Measurements from ENCODE around the gene AP4M1. TPM values are rescaled to one million over a fixed set of nuclear protein-coding genes. Genes with fewer than 3 reads are reported as not detected.

AP4M1 gene
- total RNA-seq, 1 experiment from 2014 or later = 66.9 TPM

- DNase-seq (ENCODE audit: low spot score) = peak; percentile 50
Measured at GRCh38 chr7:100157334-100158228, 56.1 kb downstream of the AP4M1 start.

Other genes starting within 250 kb of the AP4M1 start
- gene OR2AE1, start 224.6 kb upstream of the AP4M1 start, total RNA-seq (2014; rRNA removed; shearing (Covaris generic)) = not detected in 2 replicates
- 11.1 and 12.7 TPM in 2 replicates for gene TRIM4, start 182.1 kb upstream of the AP4M1 start, total RNA-seq (2014; rRNA removed; shearing (Covaris generic))
- not detected in 2 replicates for gene GJC3, start 172.0 kb upstream of the AP4M1 start, total RNA-seq (2014; rRNA removed; shearing (Covaris generic))
- not detected in 2 replicates for gene AZGP1, start 125.6 kb upstream of the AP4M1 start, total RNA-seq (2014; rRNA removed; shearing (Covaris generic))
- gene ZKSCAN1, start 86.0 kb upstream of the AP4M1 start, total RNA-seq (2014; rRNA removed; shearing (Covaris generic)) = 11.5 and 15.5 TPM in 2 replicates
- 11.2 and 14.3 TPM in 2 replicates for gene ZSCAN21, start 51.9 kb upstream of the AP4M1 start, total RNA-seq (2014; rRNA removed; shearing (Covaris generic))
- gene ZNF3, start 19.9 kb upstream of the AP4M1 start, total RNA-seq (2014; rRNA removed; shearing (Covaris generic)) = 23.0 and 26.2 TPM in 2 replicates
- 70.3 and 74.6 TPM in 2 replicates for gene COPS6, start 12.7 kb upstream of the AP4M1 start, total RNA-seq (2014; rRNA removed; shearing (Covaris generic))
- gene MCM7, start 246 bp upstream of the AP4M1 start, total RNA-seq (2014; rRNA removed; shearing (Covaris generic)) = 215 and 227 TPM in 2 replicates
- gene TAF6, start 17.7 kb downstream of the AP4M1 start, total RNA-seq (2014; rRNA removed; shearing (Covaris generic)) = 56.2 and 57.3 TPM in 2 replicates
- 37.3 and 42.0 TPM in 2 replicates for gene CNPY4, start 18.0 kb downstream of the AP4M1 start, total RNA-seq (2014; rRNA removed; shearing (Covaris generic))
- 1.4 and 2.9 TPM in 2 replicates for gene MBLAC1, start 25.3 kb downstream of the AP4M1 start, total RNA-seq (2014; rRNA removed; shearing (Covaris generic))
- 154 and 178 TPM in 2 replicates for gene LAMTOR4, start 47.3 kb downstream of the AP4M1 start, total RNA-seq (2014; rRNA removed; shearing (Covaris generic))
- 9.0 and 11.2 TPM in 2 replicates for gene TRAPPC14, start 57.1 kb downstream of the AP4M1 start, total RNA-seq (2014; rRNA removed; shearing (Covaris generic))
- 0.07 and 0.46 TPM in 2 replicates for gene GAL3ST4, start 67.0 kb downstream of the AP4M1 start, total RNA-seq (2014; rRNA removed; shearing (Covaris generic))
- gene GPC2, start 75.7 kb downstream of the AP4M1 start, total RNA-seq (2014; rRNA removed; shearing (Covaris generic)) = 4.6 and 7.4 TPM in 2 replicates
- 2.9 and 9.0 TPM in 2 replicates for gene STAG3, start 76.3 kb downstream of the AP4M1 start, total RNA-seq (2014; rRNA removed; shearing (Covaris generic))
- not detected in 2 replicates for gene PVRIG, start 118.3 kb downstream of the AP4M1 start, total RNA-seq (2014; rRNA removed; shearing (Covaris generic))
- not detected in 2 replicates for gene SPDYE3, start 206.1 kb downstream of the AP4M1 start, total RNA-seq (2014; rRNA removed; shearing (Covaris generic))

Measured in A172 (cell line).